Stimulated activated CD4-positive, alpha-beta T cell treated with anti-CD3 and anti-CD28 coated beads, TNF-alpha, amount 100 ng/mL, for 48 hours (primary cell): ENCODE data around the gene BDH1.
A peak's percentile ranks its signal among the peaks of the same experiment; 100 is the strongest.
"Not testable (repeated sequence)": the region's sequence is repeated elsewhere in the genome, so short reads cannot be mapped to it uniquely, and the experiment has no call there.

Source experiments
- DNase-seq, 3 donors: peaks; one replicate each; pipeline ENCODE4 v3.0.0-alpha.2; 2020; ENCODE audit warnings: low read depth in 3 of 3

The BDH1 gene

GRCh38 chr3:197578376-197578775 lies 22.6 kb upstream of the BDH1 start:
- DNase-seq = no peak

- DNase-seq = no peak
Measured at GRCh38 chr3:197577366-197578074, 21.8 kb upstream of the BDH1 start.

- DNase-seq = no peak
Measured at GRCh38 chr3:197576838-197577237, 21.1 kb upstream of the BDH1 start.

GRCh38 chr3:197575362-197575761 lies 19.6 kb upstream of the BDH1 start:
- DNase-seq = no peak

GRCh38 chr3:197574396-197574991 lies 18.7 kb upstream of the BDH1 start:
- DNase-seq = not testable (repeated sequence)

GRCh38 chr3:197573048-197573767 lies 17.4 kb upstream of the BDH1 start:
- DNase-seq = no peak

- not testable (repeated sequence) for DNase-seq
Measured at GRCh38 chr3:197571880-197572172, 16.1 kb upstream of the BDH1 start.

- not testable (repeated sequence) for DNase-seq
Measured at GRCh38 chr3:197571074-197571879, 15.5 kb upstream of the BDH1 start.

GRCh38 chr3:197569433-197569832 lies 13.7 kb upstream of the BDH1 start:
- not testable (repeated sequence) for DNase-seq

- DNase-seq = no peak
Measured at GRCh38 chr3:197567904-197568681, 12.3 kb upstream of the BDH1 start.

GRCh38 chr3:197566155-197566554 lies 10.4 kb upstream of the BDH1 start:
- not testable (repeated sequence) for DNase-seq

- no peak for DNase-seq
Measured at GRCh38 chr3:197564097-197564843, 8.5 kb upstream of the BDH1 start.

GRCh38 chr3:197562398-197563251 lies 6.9 kb upstream of the BDH1 start:
- no peak for DNase-seq

- DNase-seq = no peak
Measured at GRCh38 chr3:197561926-197562325, 6.2 kb upstream of the BDH1 start.

- DNase-seq = no peak
Measured at GRCh38 chr3:197559651-197560050, 3.9 kb upstream of the BDH1 start.

- peak; percentile 86 to 92 (median 89) for DNase-seq
Measured at GRCh38 chr3:197554562-197555280, 1.0 kb downstream of the BDH1 start.

- no peak for DNase-seq
Measured at GRCh38 chr3:197554196-197554561, 1.6 kb downstream of the BDH1 start.

- DNase-seq = no peak
Measured at GRCh38 chr3:197552198-197552597, 3.6 kb downstream of the BDH1 start.

- no peak for DNase-seq
Measured at GRCh38 chr3:197550489-197550888, 5.3 kb downstream of the BDH1 start.
